DMS153 treated with DMSO at 0.1 percent for 48 hours (cell line): ENCODE measurements around the gene SMIM3.
"Not testable (repeated sequence)": the region's sequence is repeated elsewhere in the genome, so short reads cannot be mapped to it uniquely, and the experiment has no call there.

Source experiments
- DNase-seq: peaks from one replicate; lab custom pipeline; 2025; ENCODE audit not compliant: unreplicated experiment; lab: John Stamatoyannopoulos, UW

SMIM3 gene

GRCh38 chr5:150793423-150793888 is 14.9 kb downstream of the SMIM3 start:
- not testable (repeated sequence) for DNase-seq

GRCh38 chr5:150794927-150795326 is 16.4 kb downstream of the SMIM3 start:
- no peak for DNase-seq

- no peak for DNase-seq
Observed at GRCh38 chr5:150797384-150797783, 18.8 kb downstream of the SMIM3 start.

- DNase-seq, result peak; percentile 2
Observed at GRCh38 chr5:150801117-150801927, 22.8 kb downstream of the SMIM3 start.

GRCh38 chr5:150804388-150804787 is 25.8 kb downstream of the SMIM3 start:
- no peak for DNase-seq

- no peak for DNase-seq
Observed at GRCh38 chr5:150809363-150809762, 30.8 kb downstream of the SMIM3 start.

- DNase-seq, result no peak
Observed at GRCh38 chr5:150815010-150815409, 36.5 kb downstream of the SMIM3 start.

GRCh38 chr5:150816946-150817345 is 38.4 kb downstream of the SMIM3 start:
- no peak for DNase-seq

- no peak for DNase-seq
Observed at GRCh38 chr5:150829744-150830143, 51.2 kb downstream of the SMIM3 start.

GRCh38 chr5:150831821-150832220 is 53.3 kb downstream of the SMIM3 start:
- not testable (repeated sequence) for DNase-seq

- no peak for DNase-seq
Observed at GRCh38 chr5:150836064-150836463, 57.5 kb downstream of the SMIM3 start.

GRCh38 chr5:150836703-150837102 is 58.1 kb downstream of the SMIM3 start:
- DNase-seq, result no peak

- not testable (repeated sequence) for DNase-seq
Observed at GRCh38 chr5:150845185-150845859, 66.8 kb downstream of the SMIM3 start.

- DNase-seq, result not testable (repeated sequence)
Observed at GRCh38 chr5:150846308-150846653, 67.7 kb downstream of the SMIM3 start, which contains the start of gene IRGM. Gene IRGM (plus strand): TSS chr5:150846521. CDS start chr5:150848124, 1,603 bp downstream.
